ENCODE data around the gene ORAI1. TPM values are rescaled to one million over a fixed set of nuclear protein-coding genes. Genes with fewer than 3 reads are reported as not detected.
"Not testable (repeated sequence)": the region's sequence is repeated elsewhere in the genome, so short reads cannot be mapped to it uniquely, and the experiment has no call there.

Gene ORAI1
- total RNA-seq, 1 donor from 2014 or later = 1.9 TPM

GRCh38 chr12:121649322-121649721, 23.0 kb downstream of the ORAI1 start:
- DNase-seq = no peak

GRCh38 chr12:121649819-121650353, 23.6 kb downstream of the ORAI1 start:
- DNase-seq = no peak

- no peak for DNase-seq
Observed at GRCh38 chr12:121651320-121651719, 25.0 kb downstream of the ORAI1 start.

GRCh38 chr12:121652767-121653497, 26.6 kb downstream of the ORAI1 start:
- no peak for DNase-seq

- no peak for DNase-seq
Observed at GRCh38 chr12:121653999-121654398, 27.7 kb downstream of the ORAI1 start.

- DNase-seq = no peak
Observed at GRCh38 chr12:121656122-121656521, 29.8 kb downstream of the ORAI1 start.

GRCh38 chr12:121657305-121658008, 31.1 kb downstream of the ORAI1 start:
- no peak for DNase-seq

- not testable (repeated sequence) for DNase-seq
Observed at GRCh38 chr12:121661353-121662105, 35.2 kb downstream of the ORAI1 start.

- DNase-seq = no peak
Observed at GRCh38 chr12:121663610-121663929, 37.2 kb downstream of the ORAI1 start.

GRCh38 chr12:121666829-121667228, 40.5 kb downstream of the ORAI1 start:
- not testable (repeated sequence) for DNase-seq

- DNase-seq = no peak
Observed at GRCh38 chr12:121668750-121669520, 42.6 kb downstream of the ORAI1 start.

- DNase-seq = no peak
Observed at GRCh38 chr12:121669521-121669900, 43.2 kb downstream of the ORAI1 start, which contains the start of gene MORN3. Gene MORN3, minus strand, starts transcription at chr12:121669654. Its CDS starts 171 bp downstream, at chr12:121669483.

GRCh38 chr12:121673013-121673511, 46.7 kb downstream of the ORAI1 start:
- no peak for DNase-seq

GRCh38 chr12:121676190-121676589, 49.9 kb downstream of the ORAI1 start:
- DNase-seq = no peak

- no peak for DNase-seq
Observed at GRCh38 chr12:121678305-121678704, 52.0 kb downstream of the ORAI1 start.

- DNase-seq = no peak
Observed at GRCh38 chr12:121678716-121679300, 52.5 kb downstream of the ORAI1 start.

- DNase-seq = not testable (repeated sequence)
Observed at GRCh38 chr12:121679661-121680197, 53.4 kb downstream of the ORAI1 start.

- DNase-seq = no peak
Observed at GRCh38 chr12:121688966-121689365, 62.6 kb downstream of the ORAI1 start.

GRCh38 chr12:121689430-121689829, 63.1 kb downstream of the ORAI1 start:
- no peak for DNase-seq

Measured in occipital lobe (tissue), 2 donors.